ENCODE results near the gene OGDH. TPM values are rescaled to one million over a fixed set of nuclear protein-coding genes. Genes with fewer than 3 reads are reported as not detected.

Gene OGDH
- total RNA-seq, 1 donor, result 99.7 TPM

DNA sequence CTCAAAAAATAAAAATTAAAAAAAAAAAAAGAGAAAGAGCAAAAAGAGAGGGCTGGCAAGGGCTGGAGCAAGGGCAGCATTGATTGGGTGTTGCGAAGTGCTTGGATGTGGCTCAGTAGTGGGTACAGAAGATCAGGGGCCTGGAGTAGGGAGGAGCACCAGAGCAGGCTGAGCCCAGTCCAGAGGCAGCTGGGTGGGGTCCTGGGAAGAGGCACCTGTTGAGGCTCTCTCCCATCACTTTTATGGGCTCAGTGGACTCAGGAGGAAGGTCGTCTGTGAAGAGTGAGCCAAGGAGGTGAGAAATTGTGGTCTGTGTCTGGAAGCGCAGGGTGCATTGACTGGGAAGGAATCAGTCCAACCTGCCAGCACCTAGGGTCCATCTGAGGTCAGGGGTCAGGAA lies 130.5 kb downstream of the OGDH start:
- DNase-seq (ENCODE audit: low read depth), result no peak
- TF ChIP-seq, protein P1, sequence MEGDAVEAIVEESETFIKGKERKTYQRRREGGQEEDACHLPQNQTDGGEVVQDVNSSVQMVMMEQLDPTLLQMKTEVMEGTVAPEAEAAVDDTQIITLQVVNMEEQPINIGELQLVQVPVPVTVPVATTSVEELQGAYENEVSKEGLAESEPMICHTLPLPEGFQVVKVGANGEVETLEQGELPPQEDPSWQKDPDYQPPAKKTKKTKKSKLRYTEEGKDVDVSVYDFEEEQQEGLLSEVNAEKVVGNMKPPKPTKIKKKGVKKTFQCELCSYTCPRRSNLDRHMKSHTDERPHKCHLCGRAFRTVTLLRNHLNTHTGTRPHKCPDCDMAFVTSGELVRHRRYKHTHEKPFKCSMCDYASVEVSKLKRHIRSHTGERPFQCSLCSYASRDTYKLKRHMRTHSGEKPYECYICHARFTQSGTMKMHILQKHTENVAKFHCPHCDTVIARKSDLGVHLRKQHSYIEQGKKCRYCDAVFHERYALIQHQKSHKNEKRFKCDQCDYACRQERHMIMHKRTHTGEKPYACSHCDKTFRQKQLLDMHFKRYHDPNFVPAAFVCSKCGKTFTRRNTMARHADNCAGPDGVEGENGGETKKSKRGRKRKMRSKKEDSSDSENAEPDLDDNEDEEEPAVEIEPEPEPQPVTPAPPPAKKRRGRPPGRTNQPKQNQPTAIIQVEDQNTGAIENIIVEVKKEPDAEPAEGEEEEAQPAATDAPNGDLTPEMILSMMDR (IDR thresholded peaks at IDR 0.05; ENCODE audit: insufficient read depth, low read depth, low read length), result no peak
- H3K4me3 ChIP-seq (ENCODE audit: low read depth, low read length), result no peak overlapping the region

- H3K4me3 ChIP-seq (ENCODE audit: low read depth, low read length), result no peak overlapping the region
- TF ChIP-seq, protein P1 (IDR thresholded peaks at IDR 0.05; ENCODE audit: insufficient read depth, low read depth, low read length), result no peak
- peak; percentile 38 for DNase-seq (ENCODE audit: low read depth)
These were observed 131.8 kb downstream of the OGDH start for GRCh38 chr7:44738051-44738723.

DNA sequence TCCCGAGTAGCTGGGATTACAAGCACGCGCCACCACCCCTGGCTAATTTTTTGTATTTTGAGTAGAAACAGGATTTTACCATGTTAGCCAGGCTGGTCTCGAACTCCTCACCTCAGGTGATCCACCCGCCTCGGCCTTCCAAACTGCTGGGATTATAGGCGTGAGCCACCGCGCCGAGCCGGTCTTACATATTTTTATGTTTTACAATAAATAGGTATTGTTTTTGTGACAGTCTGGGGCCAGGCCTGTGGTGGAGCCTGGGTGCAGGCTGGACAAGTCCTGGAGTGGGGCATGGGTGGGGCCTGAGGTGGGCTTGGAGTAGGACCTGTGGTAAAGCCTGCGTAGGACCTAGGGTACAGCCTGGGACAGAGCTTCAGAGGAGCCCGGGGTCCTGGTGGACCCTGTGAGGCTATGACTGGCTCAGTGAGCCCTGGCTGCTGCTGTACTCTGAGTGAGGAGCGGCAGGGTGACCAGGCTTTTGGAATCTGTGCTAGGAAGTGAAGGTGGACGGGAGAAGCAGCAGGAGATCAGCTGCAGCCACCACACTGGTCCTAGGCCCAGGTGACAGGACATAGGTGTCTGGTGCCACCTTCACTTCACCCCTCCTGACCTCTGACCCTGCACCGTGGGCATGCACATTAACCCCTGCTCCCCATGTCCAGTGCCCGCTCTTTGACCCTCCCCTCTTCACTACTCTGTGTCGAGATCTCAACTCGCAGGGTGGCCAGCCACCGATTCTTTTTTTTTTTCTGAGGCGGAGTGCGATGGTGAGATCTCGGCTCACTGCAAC lies 132.6 kb downstream of the OGDH start:
- DNase-seq (ENCODE audit: low read depth), result no peak
- no peak overlapping the region for H3K4me3 ChIP-seq (ENCODE audit: low read depth, low read length)
- TF ChIP-seq, protein P1 (IDR thresholded peaks at IDR 0.05; ENCODE audit: insufficient read depth, low read depth, low read length), result no peak

- TF ChIP-seq, protein P1 (IDR thresholded peaks at IDR 0.05; ENCODE audit: insufficient read depth, low read depth, low read length), result no peak
- no peak overlapping the region for H3K4me3 ChIP-seq (ENCODE audit: low read depth, low read length)
- DNase-seq (ENCODE audit: low read depth), result no peak
These were observed 133.6 kb downstream of the OGDH start for GRCh38 chr7:44740055-44740454.

DNA sequence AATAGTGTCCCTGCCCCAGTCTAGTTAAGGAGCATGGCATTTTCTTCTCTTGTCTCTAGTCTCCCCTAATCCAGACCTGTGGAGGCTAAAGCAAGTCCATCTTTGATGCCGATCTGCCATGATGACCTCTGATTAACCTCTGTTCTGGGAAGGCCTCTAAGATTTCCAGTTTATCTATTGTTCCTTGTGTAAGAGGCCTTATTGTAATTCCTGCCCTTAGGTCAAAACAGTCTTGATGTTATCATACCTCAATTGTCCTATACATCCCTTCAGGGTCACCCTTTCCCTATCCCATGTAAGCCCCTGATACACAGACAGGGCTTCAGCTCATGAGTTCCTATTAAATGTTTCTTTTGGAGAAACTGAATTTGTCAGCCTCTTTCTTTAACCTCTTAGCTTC lies 137.3 kb downstream of the OGDH start:
- no peak for DNase-seq (ENCODE audit: low read depth)
- TF ChIP-seq, protein P1 (IDR thresholded peaks at IDR 0.05; ENCODE audit: insufficient read depth, low read depth, low read length), result no peak
- H3K4me3 ChIP-seq (ENCODE audit: low read depth, low read length), result no peak overlapping the region

DNA sequence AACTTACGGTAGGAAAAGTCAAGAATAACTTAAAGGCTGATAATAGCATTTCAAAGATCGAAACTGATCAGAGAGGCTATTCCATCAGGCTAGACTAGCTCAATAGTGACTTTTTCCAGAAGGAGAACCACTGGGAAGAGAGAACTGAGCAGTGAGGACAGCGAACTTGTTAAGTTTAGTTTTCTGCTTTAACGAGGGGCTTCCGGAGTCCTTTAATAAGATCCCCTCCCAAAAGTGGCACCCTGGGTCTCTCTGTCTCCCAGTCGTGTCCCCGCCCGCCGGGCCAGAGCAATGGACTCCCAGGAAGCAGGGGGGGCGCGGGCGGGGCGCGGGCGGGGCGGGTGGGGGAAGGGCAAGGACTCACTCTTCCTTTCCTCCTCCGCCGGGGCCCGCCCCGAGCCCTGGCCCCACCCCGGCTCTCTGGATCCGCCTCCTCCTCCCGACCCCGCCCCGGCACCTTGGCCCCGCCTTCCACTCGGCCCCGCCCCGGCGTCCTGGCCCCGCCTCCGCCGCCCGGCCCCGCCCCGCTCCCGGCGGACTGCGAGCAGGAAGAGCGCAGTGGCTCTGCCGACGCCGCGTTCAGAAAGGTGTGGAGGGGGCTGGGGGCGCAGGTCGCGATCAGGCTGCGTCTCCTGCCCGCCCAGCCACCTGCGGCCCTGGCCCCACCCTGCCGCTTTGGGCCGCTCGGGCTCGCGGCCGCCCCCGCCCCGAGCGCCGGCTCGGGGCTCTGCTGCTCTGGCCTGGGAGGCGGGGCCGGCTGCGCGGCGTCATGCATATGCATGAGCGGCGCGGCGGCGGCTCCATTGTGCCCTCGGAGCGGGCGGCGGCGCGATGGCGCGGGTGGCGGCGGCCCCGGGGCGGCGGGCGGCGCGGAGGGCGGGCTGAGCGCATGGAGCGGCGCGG lies 141.9 kb downstream of the OGDH start, which contains the start of gene ZMIZ2:
ZMIZ2 (plus strand) TSS at position 803 of the 903 bp plus-strand sequence. CDS start 7,403 bp downstream, outside the sequence.
- H3K4me3 ChIP-seq (ENCODE audit: low read depth, low read length), result peak within 1 kb of the TSS; percentile 82
- peak; percentile 90 for DNase-seq (ENCODE audit: low read depth)
- TF ChIP-seq, protein P1 (IDR thresholded peaks at IDR 0.05; ENCODE audit: insufficient read depth, low read depth, low read length), result no peak
